ENCODE measurements around the gene TMEM18.

TMEM18 gene

DNA sequence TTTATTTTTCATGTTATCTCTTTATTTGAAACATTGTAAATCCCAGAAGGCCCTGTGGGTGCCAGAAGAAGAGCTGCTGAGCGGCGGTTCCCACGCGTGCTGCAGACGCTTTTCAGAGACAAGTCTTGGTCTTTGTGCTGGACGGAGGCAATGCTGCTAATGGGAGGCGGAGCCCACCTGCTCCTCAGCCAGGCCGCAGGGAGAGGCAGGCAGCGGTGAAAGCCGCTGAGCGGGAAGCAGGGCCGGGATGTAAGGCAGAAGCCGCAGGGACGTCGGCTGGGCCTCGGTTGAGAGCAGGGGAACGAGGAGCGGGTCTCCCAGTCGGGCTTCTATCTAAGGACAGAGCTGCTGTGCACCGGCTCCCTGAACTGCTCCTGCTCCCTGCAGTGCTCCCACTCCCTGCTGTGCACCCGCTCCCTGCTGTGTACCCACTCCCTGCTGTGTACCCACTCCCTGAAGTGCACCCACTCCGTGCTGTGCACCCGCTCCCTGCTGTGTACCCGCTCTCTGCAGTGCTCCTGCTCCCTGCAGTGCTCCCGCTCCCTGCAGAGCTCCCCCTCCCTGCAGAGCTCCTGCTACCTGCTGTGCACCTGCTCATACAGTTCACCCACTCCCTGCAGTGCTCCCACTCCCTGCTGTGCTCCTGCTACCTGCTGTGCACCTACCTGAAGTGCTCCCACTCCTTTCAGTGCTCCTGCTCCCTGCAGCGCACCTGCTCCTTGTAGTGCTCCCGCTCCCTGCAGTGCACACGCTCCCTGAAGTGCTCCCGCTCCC is 16.4 kb downstream of the TMEM18 start:
- no peak overlapping the region for H3K4me3 ChIP-seq (ENCODE audit: low read depth, low read length)
- no peak for DNase-seq (ENCODE audit: low read depth)
- TF ChIP-seq, protein P1, sequence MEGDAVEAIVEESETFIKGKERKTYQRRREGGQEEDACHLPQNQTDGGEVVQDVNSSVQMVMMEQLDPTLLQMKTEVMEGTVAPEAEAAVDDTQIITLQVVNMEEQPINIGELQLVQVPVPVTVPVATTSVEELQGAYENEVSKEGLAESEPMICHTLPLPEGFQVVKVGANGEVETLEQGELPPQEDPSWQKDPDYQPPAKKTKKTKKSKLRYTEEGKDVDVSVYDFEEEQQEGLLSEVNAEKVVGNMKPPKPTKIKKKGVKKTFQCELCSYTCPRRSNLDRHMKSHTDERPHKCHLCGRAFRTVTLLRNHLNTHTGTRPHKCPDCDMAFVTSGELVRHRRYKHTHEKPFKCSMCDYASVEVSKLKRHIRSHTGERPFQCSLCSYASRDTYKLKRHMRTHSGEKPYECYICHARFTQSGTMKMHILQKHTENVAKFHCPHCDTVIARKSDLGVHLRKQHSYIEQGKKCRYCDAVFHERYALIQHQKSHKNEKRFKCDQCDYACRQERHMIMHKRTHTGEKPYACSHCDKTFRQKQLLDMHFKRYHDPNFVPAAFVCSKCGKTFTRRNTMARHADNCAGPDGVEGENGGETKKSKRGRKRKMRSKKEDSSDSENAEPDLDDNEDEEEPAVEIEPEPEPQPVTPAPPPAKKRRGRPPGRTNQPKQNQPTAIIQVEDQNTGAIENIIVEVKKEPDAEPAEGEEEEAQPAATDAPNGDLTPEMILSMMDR (conservative IDR thresholded peaks at IDR 0.05; ENCODE audit: low read depth, low read length) = no peak

DNA sequence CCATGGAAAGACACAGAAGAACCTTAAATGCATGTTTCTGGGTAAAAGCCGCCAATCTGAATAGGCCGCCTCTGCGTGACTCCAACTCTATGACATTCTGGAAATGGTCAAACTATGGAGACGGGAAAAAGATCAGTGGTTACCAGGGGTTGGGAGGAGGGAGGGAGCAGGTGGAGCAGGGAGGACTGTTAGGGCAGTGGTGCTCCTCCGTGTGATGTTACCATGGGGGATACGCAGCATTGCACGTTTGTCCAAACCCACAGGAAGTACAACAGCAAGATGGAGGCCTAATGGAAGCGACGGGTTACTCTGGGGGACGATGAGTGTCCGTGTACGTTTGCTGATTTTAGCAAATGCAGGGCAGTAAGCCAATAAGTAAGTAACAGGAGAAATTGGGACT is 17.2 kb downstream of the TMEM18 start:
- DNase-seq (ENCODE audit: low read depth) = no peak
- TF ChIP-seq, protein P1 (conservative IDR thresholded peaks at IDR 0.05; ENCODE audit: low read depth, low read length) = no peak

DNA sequence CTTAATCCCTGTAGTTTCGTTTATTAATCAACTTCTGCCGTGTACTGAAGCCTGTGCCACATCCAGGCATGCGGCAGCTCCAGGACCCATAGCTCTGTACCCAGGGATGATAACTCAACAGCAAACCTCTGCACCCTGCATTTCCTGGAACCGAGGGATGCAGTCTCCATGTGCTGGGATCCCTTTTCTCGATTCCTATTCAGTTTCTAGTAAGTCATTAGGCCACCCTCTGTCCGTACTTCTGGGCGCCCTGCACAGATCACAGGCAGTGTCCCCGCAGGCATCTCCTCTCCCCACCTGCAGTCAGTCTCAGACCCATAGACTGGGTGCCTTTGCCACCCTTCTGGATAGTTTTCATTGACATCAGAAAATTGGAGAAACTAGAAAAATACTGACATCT is 18.8 kb downstream of the TMEM18 start:
- DNase-seq (ENCODE audit: low read depth) = no peak
- TF ChIP-seq, protein P1 (conservative IDR thresholded peaks at IDR 0.05; ENCODE audit: low read depth, low read length) = no peak
- H3K4me3 ChIP-seq (ENCODE audit: low read depth, low read length) = no peak overlapping the region

More for the DNA sequence above, 17.2 kb downstream of the TMEM18 start:
- no peak overlapping the region for H3K4me3 ChIP-seq (ENCODE audit: low read depth, low read length)

DNA sequence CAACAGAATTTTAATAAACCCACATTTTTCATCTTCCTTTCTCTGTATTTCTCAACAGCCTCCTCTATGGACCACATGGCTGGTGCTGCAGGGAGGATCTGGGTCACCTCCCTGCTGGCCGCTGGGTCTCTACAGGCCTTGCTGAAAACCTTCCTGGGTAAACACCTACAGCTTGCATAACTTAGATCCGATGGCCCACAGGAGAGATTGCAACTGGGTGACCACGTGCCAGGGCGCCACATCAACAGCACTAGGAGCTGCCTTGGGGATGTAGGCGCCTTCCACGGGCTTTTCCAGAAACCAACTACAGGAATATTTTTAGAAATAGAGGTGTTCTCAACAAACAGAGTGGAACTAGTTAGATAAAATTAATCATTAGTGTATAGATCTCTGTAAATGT is 19.4 kb downstream of the TMEM18 start:
- no peak overlapping the region for H3K4me3 ChIP-seq (ENCODE audit: low read depth, low read length)
- TF ChIP-seq, protein P1 (conservative IDR thresholded peaks at IDR 0.05; ENCODE audit: low read depth, low read length) = no peak
- no peak for DNase-seq (ENCODE audit: low read depth)

DNA sequence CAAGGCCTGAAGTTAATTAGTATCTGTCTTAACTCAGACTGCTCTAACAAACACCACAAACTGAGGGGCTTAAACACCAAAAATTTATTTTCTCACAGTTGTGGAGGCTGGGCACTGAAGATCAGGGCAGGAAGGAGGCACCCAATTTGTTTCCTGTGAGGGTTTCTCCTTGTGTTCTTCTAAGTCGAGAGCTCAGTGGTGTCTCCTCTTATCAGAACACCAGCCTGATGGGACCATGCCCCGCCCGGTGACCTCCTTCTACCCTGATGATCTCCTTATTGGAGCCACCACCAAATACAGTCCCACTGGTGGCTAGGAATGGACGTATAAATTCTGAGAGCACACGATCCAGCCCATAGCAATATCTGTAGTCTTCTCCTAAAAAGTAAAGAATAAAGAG is 20.5 kb downstream of the TMEM18 start:
- H3K4me3 ChIP-seq (ENCODE audit: low read depth, low read length) = no peak overlapping the region
- no peak for DNase-seq (ENCODE audit: low read depth)
- TF ChIP-seq, protein P1 (conservative IDR thresholded peaks at IDR 0.05; ENCODE audit: low read depth, low read length) = no peak

DNA sequence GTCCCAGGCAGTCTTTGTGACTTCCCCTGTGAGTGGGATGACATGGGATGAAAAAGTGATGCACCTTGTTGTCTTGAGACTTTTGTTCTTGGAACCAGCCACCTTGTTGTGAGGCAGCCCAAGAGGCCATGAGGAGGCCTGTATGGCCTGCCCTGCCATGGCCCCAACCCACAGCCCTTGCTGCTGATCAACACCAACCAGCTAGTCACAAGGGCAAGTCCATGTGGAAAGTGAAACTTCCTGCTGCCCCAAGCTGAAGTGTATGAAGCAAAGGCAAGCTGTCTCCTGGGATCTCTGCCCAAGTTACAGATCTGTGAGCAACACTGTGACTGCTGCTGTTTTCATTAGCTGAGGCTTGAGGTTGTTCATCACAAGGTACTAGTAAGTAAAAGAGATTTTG is 21.6 kb downstream of the TMEM18 start:
- peak; percentile 67 for DNase-seq (ENCODE audit: low read depth)

More for the DNA sequence above, 21.6 kb downstream of the TMEM18 start:
- TF ChIP-seq, protein P1 (conservative IDR thresholded peaks at IDR 0.05; ENCODE audit: low read depth, low read length) = no peak
- no peak overlapping the region for H3K4me3 ChIP-seq (ENCODE audit: low read depth, low read length)

Data from choroid plexus epithelial cell (primary cell).